Large intestine (tissue), 3 donors: ENCODE data around the gene CCDC159. TPM values are rescaled to one million over a fixed set of nuclear protein-coding genes. Genes with fewer than 3 reads are reported as not detected.

ENCODE experiments used
- DNase-seq, 2 donors: peaks; one replicate each; pipeline versions ENCODE4 v3.0.0 to v3.0.0-alpha.2; 2013
- H3K27ac ChIP-seq: one replicate; pipeline ENCODE4 v1.5.1; 2013; ENCODE audit warnings: low read length
- H3K27me3 ChIP-seq: 2 replicates; pipeline ENCODE4 v1.6.1; 2013; ENCODE audit warnings: low read length; ENCODE audit not compliant: control insufficient read depth, insufficient read depth
- H3K36me3 ChIP-seq: 2 replicates; pipeline ENCODE4 v1.6.1; 2013; ENCODE audit warnings: low read length; ENCODE audit not compliant: control insufficient read depth, insufficient read depth
- H3K4me1 ChIP-seq: one replicate; pipeline ENCODE4 v1.6.1; 2013; ENCODE audit warnings: low read length; ENCODE audit not compliant: control insufficient read depth, insufficient read depth
- H3K4me3 ChIP-seq: one replicate; pipeline ENCODE4 v1.5.1; 2013; ENCODE audit warnings: low read length
- H3K9me3 ChIP-seq: one replicate; pipeline ENCODE4 v1.6.1; 2013; ENCODE audit warnings: mild to moderate bottlenecking, low read depth, low read length, moderate library complexity; ENCODE audit not compliant: control insufficient read depth
- WGBS: methylation state at CpG from one replicate; pipeline ENCODE4 v1.1.5; 2013; ENCODE audit warnings: low lambda C conversion rate; ENCODE audit not compliant: insufficient coverage; 5-methylcytosine and 5-hydroxymethylcytosine counted together
- polyA plus RNA-seq: library from polyadenylated mRNA; unstranded; fragments of 120-200 nt; gene quantifications from one replicate; pipeline ENCODE4 v1.2.1, GENCODE V29; 2013

Gene CCDC159
- polyA plus RNA-seq, 1 donor: 48.0 TPM

GRCh38 chr19:11390933-11391680 lies 44.8 kb downstream of the CCDC159 start:
- no peaks in the 10 kb centered on the region for H3K36me3 ChIP-seq
- H3K4me3 ChIP-seq: no peak overlapping the region
- WGBS: no CpG with 5 or more reads among the region's 4 CpGs
- H3K27ac ChIP-seq: no peak overlapping the region
- H3K27me3 ChIP-seq: peaks cover 2% of the 10 kb centered on the region
- DNase-seq: no peak
- H3K4me1 ChIP-seq: no peaks in the 10 kb centered on the region
- no peaks in the 10 kb centered on the region for H3K9me3 ChIP-seq

GRCh38 chr19:11397089-11397610 lies 50.8 kb downstream of the CCDC159 start:
- no peak overlapping the region for H3K4me3 ChIP-seq
- no peaks in the 10 kb centered on the region for H3K36me3 ChIP-seq
- H3K4me1 ChIP-seq: no peaks in the 10 kb centered on the region
- DNase-seq: no peak
- no CpG with 5 or more reads among the region's 22 CpGs for WGBS
- H3K27ac ChIP-seq: no peak overlapping the region
- no peaks in the 10 kb centered on the region for H3K27me3 ChIP-seq
- H3K9me3 ChIP-seq: peaks cover 4% of the 10 kb centered on the region

DNA sequence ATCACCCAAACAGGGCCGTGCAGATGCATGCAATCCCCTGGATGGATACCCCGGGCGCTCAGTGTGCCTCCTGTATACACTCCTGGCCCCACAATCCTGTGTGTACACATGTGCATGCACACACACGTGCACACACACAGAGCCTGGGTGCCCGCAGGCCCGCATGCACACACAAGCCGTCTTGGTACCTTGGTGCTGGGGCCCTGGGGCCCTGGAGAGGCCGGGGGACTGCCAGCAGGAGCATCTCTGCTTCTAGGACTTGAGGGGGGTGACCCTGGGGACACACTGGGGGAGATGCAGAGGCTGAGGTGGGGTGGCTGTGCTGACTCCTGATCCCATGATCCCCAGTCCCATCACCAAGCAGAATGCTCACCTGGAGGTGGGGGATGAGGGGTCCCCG lies 53.3 kb downstream of the CCDC159 start:
- no peak for DNase-seq
- H3K4me3 ChIP-seq: no peak overlapping the region
- no peaks in the 10 kb centered on the region for H3K27me3 ChIP-seq
- WGBS: no CpG with 5 or more reads among the region's 9 CpGs
- H3K27ac ChIP-seq: no peak overlapping the region
- H3K36me3 ChIP-seq: no peaks in the 10 kb centered on the region
- H3K9me3 ChIP-seq: peaks cover 4% of the 10 kb centered on the region
- H3K4me1 ChIP-seq: no peaks in the 10 kb centered on the region

DNA sequence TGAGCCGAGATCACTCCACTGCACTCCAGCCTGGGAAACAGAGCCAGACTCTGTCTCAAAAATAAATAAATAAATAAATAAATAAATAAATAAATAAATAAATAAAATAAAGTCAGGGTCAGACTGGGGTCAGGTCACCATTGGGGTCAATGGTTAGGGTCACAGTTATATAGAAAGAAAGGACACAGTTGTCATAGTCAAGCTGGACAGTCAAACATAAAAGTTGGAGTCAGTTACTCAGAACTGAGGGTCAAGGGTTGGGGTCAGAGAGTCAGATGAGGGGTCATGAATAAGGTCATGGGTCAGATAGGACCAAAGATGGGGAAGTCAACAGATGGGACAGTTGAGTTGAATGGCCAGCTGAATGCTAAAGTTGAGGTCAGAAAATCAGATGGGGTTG lies 54.5 kb downstream of the CCDC159 start:
- WGBS: no CpG with 5 or more reads among the region's 1 CpG
- Histone ChIP-seq H3K4me1 (no peaks in the 10 kb centered on the region), H3K9me3 (peaks cover 4% of the 10 kb centered on the region), H3K4me3 (no peak overlapping the region), H3K27me3 (no peaks in the 10 kb centered on the region), H3K27ac (no peak overlapping the region), H3K36me3 (no peaks in the 10 kb centered on the region)
- DNase-seq: no peak

DNA sequence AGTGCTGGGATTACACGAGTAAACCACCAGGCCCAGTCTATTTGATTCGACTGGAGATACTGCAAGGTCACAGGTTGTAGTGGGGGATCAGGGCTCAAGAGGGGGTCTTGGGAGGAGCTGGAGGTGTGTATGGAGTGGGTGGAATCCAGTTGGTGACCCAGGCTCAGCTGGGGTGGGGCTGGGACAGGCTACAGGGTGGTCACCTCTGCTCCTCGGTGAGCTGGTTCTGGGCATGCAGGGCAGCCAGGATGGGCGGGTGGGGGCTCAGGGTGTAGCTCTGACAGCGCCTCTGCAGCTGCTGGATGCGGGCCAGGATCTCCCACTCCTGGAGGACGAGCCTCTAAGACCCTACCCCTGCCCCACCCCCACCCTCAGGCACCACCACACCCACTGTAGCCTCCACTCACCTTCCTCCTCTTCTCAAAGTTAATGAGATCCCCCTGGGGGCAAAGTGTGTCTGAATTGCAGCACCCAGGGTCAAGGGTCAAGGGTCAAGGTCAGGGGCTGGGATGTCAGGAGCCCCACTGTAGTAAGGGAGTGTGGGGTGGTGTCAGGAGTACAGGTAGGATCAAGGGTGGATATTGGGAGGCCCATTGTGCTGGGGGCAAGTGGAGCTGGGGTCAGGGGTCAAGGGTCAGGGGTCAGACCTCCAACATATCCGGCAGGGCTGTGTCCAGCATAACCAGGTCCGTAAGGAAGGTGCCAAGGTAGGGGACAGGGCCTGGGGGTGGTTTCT lies 55.7 kb downstream of the CCDC159 start:
- Histone ChIP-seq H3K27ac (no peak overlapping the region), H3K27me3 (peaks cover 9% of the 10 kb centered on the region), H3K36me3 (no peaks in the 10 kb centered on the region), H3K9me3 (peaks cover 4% of the 10 kb centered on the region), H3K4me1 (no peaks in the 10 kb centered on the region), H3K4me3 (no peak overlapping the region)
- no peak for DNase-seq
- no CpG with 5 or more reads among the region's 9 CpGs for WGBS

Other genes with a start within 250 kb of the CCDC159 start
- gene SPC24, start 190.7 kb upstream of the CCDC159 start, polyA plus RNA-seq: 7.2 TPM
- 75.5 TPM for gene KANK2, start 149.0 kb upstream of the CCDC159 start, polyA plus RNA-seq
- 0.55 TPM for gene ANGPTL8, start 106.9 kb upstream of the CCDC159 start, polyA plus RNA-seq
- gene DOCK6, start 84.0 kb upstream of the CCDC159 start, polyA plus RNA-seq: 48.3 TPM
- gene TSPAN16, start 50.4 kb upstream of the CCDC159 start, polyA plus RNA-seq: not detected
- 82.9 TPM for gene RAB3D, start 6.9 kb upstream of the CCDC159 start, polyA plus RNA-seq
- gene TMEM205, start 251 bp upstream of the CCDC159 start, polyA plus RNA-seq: 111 TPM
- 17.8 TPM for gene PLPPR2, start 8.9 kb downstream of the CCDC159 start, polyA plus RNA-seq
- 2.8 TPM for gene SWSAP1, start 28.1 kb downstream of the CCDC159 start, polyA plus RNA-seq
- gene EPOR, start 37.8 kb downstream of the CCDC159 start, polyA plus RNA-seq: 12.0 TPM
- 5.3 TPM for gene RGL3, start 72.8 kb downstream of the CCDC159 start, polyA plus RNA-seq
- 0.79 TPM for gene ODAD3, start 88.6 kb downstream of the CCDC159 start, polyA plus RNA-seq
- 380 TPM for gene PRKCSH, start 89.1 kb downstream of the CCDC159 start, polyA plus RNA-seq
- 4.2 TPM for gene ELAVL3, start 134.5 kb downstream of the CCDC159 start, polyA plus RNA-seq
- 8.7 TPM for gene ZNF653, start 159.3 kb downstream of the CCDC159 start, polyA plus RNA-seq
- gene ECSIT, start 182.6 kb downstream of the CCDC159 start, polyA plus RNA-seq: 43.2 TPM
- gene CNN1, start 192.3 kb downstream of the CCDC159 start, polyA plus RNA-seq: 119 TPM
- gene ELOF1, start 212.7 kb downstream of the CCDC159 start, polyA plus RNA-seq: 44.7 TPM
- 118 TPM for gene ACP5, start 231.1 kb downstream of the CCDC159 start, polyA plus RNA-seq